Embryonic facial prominence (tissue), 1 donor: Measurements from ENCODE around the gene TTC23.

Source experiments
- DNase-seq: peaks from one replicate; pipeline ENCODE4 v3.0.0-alpha.2; 2016; ENCODE audit errors: extremely low spot score

TTC23 gene

DNA sequence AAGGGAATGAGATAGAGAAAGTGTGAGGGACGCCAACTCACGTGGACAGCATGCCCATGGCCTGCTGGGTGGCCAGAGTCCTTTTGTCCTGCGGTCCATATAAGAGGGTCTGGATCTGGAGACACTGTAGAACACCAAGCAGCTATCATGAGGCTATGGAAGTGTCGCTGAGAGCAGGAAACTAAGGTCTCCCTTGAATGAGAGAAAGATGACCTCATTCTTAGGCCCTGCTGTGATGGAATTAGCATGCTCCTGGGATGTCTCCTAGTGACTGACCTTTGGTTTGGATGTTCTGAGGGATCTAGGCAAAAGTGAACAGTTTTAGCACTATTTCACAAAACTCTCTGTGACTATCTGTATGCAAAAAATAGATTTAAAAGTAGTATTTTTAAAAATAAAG is 110.1 kb downstream of the TTC23 start:
- DNase-seq: no peak

DNA sequence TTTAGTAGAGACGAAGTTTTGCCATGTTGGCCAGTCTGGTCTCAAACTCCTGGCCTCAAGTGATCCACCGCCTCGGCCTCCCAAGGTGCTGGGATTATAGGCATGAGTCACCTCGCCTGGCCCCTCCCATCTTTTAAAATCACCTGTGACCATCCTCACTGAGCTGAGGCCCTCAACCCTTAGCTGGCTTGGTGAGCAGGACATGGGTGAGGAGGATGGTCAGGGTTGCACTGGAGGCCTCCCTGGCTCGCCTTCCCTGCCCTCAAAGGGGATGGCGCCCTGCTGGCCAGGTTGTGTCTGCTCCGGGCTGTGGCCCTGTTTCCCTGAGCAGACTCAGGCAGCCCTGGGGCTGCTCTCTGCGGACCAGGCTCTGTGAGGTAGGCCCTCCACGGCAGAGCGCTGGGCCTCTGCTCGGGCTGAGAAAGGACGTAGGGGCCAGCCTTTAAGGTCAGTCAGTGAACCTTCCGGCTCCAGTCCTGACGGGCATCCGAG is 110.8 kb downstream of the TTC23 start:
- DNase-seq: no peak

GRCh38 chr15:99137877-99138276 is 111.5 kb downstream of the TTC23 start:
- no peak for DNase-seq

DNA sequence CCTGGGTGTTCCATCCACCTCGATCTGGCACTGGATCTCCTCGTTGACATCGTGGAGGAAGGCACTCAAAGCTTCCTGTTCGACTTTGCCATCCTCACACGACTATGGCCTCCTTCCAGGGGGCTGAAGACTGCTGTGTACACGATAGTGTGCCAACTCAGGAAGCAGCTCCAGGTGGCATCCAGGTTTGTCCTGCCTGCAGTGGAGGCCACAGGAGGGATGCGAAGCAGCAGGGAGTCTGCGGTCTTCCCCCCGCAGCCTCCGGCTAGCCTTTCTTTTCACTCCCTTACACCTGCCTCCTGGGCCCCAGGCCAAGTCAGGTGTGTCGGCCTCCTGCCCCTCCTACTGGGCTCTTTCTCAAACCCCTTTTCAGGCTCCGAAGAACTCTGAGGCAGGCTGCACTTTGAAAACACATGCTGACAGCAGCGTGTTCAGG is 112.3 kb downstream of the TTC23 start:
- DNase-seq: no peak

DNA sequence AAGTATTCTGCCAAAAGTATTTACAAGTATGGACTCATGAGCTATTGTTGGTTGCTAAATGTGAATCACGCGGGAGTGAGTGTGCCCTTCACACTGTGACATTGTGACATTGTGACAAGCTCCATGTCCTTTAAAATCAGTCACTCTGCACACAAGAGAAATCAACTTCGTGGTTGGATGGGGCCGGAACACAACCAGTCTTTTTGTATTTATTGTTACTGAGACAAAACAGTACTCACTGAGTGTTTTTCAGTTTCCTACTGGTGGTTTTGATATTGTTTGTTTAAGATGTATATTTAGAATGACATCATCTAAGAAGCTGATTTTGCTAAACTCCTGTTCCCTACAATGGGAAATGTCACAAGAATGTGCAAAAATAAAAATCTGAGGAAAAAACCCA is 114.2 kb downstream of the TTC23 start:
- DNase-seq: no peak

GRCh38 chr15:99134317-99134821 is 115.0 kb downstream of the TTC23 start:
- no peak for DNase-seq

DNA sequence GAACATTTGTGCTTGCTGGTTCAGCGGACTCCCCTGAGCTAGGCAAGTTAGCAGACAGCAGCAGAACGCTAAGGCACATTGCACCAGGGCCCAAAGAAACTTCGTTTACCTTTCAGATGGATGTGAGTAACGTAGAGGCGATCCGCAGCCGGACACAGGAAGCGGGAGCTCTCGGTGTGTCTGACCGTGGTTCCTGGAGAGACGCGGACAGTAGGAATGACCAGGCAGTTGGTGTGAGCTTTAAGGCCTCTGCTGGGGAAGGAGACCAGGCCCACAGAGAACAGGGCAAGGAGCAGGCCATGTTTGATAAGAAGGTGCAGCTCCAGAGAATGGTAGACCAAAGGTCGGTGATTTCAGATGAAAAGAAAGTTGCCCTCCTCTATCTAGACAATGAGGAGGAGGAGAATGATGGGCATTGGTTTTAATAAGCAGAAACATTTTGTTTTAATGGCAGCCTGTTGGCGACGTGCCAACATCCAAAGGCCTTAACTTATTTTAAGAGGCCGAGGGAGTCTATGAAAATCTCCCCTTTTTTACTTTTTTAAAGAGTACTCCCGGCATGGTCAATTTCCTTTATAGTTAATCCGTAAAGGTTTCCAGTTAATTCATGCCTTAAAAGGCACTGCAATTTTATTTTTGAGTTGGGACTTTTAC is 116.6 kb downstream of the TTC23 start:
- no peak for DNase-seq

DNA sequence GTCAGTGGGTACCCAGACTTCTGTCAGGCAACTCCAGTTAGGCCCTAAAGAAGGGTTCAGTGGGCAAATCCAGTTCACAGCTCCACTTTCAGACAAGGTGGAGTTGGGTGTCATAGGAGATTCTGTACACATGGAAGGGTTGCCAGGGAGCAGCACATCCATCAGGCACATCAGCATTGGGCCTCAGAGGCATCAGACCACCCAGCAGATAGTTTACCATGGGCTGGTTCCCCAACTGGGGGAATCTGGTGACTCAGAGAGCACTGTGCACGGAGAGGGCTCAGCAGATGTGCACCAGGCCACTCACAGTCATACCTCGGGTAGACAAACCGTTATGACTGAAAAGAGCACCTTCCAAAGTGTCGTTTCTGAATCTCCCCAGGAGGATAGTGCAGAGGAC is 117.3 kb downstream of the TTC23 start:
- DNase-seq: no peak

GRCh38 chr15:99131441-99132023 is 117.8 kb downstream of the TTC23 start:
- no peak for DNase-seq

GRCh38 chr15:99130765-99131440 is 118.5 kb downstream of the TTC23 start:
- DNase-seq: no peak

GRCh38 chr15:99130314-99130713 is 119.1 kb downstream of the TTC23 start:
- DNase-seq: no peak

GRCh38 chr15:99129644-99130043 is 119.7 kb downstream of the TTC23 start:
- no peak for DNase-seq

GRCh38 chr15:99128411-99128810 is 121.0 kb downstream of the TTC23 start:
- no peak for DNase-seq

GRCh38 chr15:99127773-99128172 is 121.6 kb downstream of the TTC23 start:
- DNase-seq: no peak

DNA sequence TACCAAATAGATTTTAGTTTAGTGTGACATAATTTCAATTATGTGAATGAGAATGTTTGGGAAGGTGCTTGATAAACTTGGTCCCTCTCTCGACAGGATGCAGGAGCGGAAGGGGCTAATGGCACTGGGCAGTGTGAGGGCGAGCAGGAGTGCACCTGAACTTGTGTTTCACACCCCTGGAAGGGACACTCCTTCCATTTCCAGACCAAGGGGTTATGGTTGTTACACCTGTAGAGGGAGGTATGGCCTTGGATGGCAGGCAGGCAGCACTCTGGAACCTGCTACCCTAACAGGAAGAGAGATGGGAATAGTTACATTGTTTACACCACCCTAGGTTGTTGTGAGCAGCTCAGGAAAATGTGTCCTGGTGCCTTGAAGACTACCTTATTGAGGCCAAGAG is 122.5 kb downstream of the TTC23 start:
- no peak for DNase-seq

DNA sequence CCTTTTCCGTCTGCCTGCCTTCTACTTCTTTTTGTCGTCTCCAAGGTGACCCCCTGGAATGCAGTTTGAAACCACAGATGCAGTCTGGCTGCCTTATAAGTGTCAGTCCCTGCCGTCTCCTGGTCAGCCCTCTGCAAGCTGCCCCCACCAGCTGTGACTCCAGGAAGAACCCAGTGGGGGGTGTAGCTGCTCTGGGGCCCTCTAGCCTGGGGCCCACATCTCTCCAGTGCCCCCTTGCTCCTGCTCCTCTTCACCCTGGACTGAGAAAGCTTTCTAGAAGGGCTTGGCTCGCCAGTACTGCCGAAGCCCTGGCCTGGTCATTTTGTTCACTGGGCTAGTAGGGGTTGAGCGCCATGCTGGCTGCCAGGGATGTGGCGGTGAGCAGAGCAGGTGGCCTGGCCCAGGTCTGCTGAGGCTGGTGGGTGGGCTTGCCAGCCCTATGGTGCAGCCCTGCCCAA is 123.2 kb downstream of the TTC23 start:
- no peak for DNase-seq

DNA sequence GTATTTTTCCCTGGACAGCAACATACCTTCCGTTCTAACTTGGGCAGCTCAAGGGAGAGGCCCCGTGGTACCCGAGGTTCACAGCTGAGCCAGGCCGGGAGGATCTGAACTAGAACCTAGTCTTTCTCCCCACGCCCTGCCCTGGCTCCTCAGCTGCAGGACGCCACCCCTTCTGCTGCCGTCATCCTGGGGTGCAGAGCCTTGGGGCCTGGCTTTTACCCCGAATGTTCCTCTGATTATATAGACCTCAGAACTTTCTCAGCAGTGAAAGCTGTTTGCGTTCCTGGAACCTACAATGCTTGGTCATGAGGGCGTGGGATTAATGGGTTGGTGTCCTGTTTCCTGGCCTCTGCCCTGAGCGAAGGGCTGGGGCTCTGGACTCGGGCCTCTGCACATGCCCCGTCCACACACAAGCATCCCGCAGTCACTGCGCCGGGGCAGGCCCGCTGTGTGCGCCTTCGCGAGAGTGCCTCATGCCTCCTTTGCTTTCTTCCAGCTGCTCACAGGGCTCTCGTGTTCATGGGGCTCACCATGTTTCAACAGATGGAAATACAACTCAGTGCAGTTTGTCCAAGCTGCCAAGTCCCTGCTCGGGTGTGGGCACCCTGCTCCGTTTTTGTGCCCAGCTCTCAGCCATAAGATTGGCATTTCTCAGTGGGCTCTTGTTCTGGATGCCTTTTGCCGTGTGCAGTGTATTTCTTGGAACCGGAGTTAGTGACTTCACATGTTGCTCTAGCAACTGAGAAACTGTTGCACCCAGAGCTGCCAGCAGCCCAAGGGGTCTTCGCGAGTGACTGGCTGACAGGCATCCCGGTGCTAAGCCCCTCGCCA is 124.1 kb downstream of the TTC23 start:
- no peak for DNase-seq

- DNase-seq: no peak
These were observed 124.7 kb downstream of the TTC23 start for GRCh38 chr15:99124641-99125040.

DNA sequence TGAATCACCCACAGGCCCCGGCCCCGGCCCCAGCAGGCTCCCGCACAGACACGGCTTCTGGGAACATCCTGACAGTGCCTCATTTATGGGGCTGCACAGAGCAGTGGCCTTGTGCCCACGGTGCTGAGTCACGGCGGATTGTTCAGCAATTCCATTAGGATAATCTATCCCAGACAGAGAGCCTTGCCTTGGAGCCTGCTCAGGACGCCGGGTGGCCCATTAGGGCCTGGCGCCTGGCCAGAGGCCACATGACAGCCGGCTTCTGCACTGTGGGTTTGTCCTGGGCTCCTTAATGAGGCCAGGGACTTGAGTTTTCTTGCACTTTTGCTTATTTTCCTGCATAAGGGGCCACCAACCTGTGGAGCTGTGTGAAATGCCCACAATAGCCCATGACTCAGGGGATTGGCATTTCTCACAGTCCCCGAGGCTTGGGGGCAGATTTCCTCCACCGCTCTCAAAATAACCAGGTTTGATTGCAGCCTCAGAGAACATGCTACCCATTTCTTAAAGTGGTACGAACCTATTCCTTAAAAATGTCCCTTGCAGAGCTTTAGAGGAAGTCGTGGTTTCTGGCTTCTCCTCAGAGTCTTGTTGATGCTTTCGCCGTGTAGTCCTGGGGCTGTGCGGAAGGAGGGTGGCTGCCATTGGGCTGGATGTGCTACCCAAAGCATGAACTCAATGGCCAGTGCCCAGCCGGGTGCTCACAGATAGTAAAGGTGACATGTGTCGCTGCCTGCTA is 125.5 kb downstream of the TTC23 start:
- peak; percentile 40 for DNase-seq

DNA sequence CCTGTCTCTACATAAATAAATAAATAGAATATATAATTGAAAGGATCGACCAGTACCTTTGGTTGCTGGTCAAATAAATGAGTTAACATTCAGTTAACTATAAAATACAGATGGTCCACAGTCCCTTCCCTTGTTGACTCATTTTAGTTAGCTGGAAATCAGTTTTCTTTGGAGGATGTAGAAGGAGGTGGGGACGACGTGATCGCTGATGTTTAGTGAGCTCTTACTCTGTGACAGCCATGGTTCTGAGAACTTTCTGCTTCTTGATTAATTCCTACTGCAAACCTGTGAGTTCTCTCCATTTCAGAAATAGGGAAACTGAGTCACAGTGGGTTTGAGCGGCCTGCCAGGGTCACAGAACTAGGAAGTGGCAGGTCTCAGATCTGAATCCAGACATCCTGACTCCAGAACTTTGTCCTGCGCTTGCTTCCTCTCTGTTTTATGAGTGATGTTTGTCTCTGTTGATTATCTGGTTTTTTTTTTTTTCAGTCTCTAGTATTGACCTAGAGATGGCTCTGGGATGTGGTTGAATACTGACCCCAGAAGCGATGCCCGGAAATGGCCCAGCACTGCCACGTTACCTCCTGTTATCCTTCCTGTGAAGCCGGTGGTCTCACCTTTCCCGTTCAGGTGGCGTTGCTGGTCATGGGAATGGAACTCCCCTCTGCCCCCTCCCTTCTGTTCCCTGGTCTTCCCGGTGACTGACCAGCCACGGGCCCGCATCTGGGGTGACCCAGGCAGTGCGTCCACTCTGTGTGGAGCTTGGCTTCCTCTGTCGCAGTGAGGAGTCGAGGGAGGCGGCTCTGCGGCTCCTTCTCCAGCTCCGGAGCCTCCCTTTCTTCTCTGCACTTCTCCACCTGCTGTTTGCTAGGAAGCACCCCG is 126.3 kb downstream of the TTC23 start:
- no peak for DNase-seq
